ENCODE data around the gene CYP2J2.
"Not testable (repeated sequence)": the region's sequence is repeated elsewhere in the genome, so short reads cannot be mapped to it uniquely, and the experiment has no call there.

CYP2J2 gene, protein sequence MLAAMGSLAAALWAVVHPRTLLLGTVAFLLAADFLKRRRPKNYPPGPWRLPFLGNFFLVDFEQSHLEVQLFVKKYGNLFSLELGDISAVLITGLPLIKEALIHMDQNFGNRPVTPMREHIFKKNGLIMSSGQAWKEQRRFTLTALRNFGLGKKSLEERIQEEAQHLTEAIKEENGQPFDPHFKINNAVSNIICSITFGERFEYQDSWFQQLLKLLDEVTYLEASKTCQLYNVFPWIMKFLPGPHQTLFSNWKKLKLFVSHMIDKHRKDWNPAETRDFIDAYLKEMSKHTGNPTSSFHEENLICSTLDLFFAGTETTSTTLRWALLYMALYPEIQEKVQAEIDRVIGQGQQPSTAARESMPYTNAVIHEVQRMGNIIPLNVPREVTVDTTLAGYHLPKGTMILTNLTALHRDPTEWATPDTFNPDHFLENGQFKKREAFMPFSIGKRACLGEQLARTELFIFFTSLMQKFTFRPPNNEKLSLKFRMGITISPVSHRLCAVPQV

DNA sequence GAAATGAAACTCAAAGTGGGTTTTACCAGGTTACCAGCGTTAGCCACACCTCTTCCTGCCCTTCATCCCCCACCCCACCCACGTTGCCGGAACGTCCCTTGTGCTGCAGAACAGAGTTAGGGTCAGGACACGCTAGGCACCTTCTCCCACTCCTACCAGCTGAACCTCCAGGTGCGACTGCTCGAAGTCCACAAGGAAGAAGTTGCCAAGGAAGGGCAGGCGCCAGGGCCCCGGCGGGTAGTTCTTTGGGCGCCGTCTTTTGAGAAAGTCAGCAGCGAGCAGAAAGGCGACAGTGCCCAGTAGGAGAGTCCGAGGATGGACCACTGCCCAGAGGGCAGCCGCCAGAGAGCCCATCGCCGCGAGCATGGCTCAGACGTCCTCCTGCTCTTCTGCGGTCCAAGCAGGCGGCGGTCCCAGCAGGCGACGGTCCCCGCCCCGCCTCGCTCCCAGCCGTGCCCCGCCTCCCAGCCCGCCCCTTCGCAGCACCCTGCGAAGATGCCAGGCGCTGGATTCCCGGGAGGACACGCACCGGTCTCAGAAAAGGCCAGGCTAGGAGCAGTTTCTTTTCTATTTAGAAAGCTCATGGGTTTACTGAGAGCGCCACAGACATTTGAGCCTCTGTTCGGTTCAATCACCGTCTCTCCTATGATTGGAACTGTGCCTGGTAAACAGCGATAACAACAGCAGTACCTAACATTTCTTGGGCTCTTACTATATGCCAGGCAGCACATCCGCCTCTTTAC lies at the start of gene CYP2J2:
Gene CYP2J2, minus strand, starts transcription at position 393 of the 743 bp plus-strand sequence. Its CDS starts 27 bp downstream, at position 366.
- DNase-seq (ENCODE audit: low read depth in 2 of 2) = peak; percentile 14 to 41

DNA sequence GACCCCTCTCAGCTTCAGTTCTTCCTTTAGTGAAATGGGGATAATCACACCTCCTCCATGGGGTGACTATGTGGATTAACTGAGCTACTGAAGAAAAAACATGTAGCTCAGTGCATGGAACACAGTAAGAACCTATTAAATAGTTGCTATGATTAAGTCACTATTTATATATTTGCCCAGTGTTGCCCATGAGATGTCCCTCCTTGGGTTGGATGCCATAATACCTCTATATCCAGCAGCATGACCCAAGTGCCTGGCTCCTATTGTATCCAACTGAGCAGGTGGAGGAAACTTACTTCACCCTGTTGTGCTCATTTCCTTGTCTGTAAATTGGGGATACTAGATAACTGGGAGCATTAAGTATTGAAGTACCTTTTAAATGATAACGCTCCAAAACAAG lies 47.1 kb upstream of the CYP2J2 start:
- no peak for DNase-seq (ENCODE audit: low read depth in 2 of 2)

DNA sequence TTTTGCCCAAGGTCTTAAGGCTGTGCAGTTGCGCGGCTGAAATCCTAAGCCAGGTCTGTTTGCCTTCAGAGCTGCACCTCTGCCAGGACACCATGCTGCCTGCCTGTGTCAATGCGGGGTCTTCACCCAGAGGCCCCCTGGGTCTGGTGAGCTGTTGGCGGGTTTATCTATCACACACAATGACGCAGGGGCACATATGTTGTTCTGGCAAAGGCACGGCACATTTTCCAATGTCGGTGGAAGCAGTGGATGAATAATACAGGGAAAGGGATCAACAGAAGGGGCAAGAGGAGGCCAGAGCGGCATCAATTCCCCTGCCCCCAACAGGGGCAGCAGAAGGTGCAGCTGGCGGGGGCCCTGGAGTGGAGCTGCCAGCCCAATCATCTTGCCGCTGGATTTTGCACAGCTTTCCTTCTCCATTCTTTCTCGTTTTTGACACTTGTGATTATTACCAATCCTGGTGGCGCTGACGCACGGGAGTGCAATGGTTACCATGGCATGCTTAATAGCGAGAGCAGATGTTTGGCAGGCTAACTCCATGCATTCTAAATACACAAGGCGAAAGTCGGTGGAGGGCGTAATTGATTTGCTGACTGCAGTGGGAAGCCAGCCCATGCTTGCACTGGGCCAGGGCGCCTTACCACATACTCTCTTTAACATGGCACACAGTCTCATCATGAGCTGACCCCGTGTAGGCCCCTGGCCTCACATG lies 45.8 kb upstream of the CYP2J2 start:
- no peak for DNase-seq (ENCODE audit: low read depth in 2 of 2)

DNA sequence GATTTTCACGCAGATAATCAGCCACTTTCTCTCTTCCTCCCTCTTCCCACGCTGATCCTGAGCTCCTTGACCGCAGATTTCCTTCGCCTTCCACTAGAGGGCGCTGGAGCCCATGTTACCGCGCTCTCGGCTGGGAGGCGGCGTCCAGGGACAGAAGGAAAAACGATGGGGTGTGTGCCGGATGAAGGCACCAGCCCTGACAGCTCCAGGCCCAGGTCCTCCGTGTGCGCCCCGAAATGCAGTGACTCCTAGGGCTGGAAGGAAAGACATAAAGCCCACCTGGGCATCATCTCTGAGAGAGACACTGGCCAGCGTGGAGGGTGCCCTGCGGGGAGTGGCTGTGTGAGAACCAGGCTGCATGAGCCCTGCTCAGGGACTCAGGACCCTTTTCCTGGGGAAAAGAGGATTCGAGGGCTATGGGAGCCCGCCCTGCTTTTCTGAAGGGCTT lies 44.9 kb upstream of the CYP2J2 start:
- DNase-seq (ENCODE audit: low read depth in 2 of 2) = peak; percentile 27 to 32

DNA sequence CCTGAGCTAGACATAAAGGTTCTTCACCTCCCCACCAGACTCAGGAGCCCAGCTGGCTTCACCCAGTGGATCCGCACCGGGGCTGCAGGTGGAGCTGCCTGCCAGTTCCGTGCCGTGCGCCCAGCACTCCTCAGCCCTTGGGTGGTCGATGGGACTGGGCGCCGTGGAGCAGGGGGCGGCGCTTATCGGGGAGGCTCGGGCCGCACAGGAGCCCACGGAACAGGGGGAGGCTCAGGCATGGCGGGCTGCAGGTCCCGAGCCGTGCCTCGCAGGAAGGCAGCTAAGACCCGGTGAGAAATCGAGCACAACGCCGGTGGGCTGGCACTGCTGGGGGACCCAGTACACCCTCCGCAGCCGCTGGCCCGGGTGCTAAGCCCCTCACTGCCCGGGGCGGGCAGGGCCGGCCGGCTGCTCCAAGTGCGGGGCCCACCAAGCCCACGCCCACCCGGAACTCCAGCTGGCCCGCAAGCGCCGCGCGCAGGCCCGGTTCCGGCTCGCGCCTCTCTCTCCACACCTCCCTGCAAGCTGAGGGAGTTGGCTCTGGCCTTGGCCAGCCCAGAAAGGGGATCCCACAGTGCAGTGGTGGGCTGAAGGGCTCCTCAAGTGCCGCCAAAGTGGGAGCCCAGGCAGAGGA lies 43.1 kb upstream of the CYP2J2 start:
- DNase-seq (ENCODE audit: low read depth in 2 of 2) = not testable (repeated sequence)

DNA sequence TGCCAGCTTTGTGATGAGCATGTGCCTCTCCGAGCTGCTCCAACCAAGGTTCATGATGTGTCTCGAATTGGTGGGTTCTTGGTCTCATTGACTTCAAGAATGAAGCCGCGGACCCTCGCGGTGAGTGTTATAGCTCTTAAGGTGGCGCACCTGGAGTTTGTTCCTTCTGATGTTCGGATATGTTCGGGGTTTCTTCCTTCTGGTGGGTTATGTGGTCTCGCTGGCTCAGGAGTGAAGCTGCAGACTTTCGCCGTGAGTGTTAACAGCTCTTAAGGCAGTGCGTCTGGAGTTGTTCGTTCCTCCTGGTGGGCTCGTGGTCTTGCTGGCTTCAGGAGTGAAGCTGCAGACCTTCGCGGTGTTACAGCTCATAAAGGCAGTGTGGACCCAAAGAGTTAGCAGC lies 42.2 kb upstream of the CYP2J2 start:
- not testable (repeated sequence) for DNase-seq (ENCODE audit: low read depth in 2 of 2)

DNA sequence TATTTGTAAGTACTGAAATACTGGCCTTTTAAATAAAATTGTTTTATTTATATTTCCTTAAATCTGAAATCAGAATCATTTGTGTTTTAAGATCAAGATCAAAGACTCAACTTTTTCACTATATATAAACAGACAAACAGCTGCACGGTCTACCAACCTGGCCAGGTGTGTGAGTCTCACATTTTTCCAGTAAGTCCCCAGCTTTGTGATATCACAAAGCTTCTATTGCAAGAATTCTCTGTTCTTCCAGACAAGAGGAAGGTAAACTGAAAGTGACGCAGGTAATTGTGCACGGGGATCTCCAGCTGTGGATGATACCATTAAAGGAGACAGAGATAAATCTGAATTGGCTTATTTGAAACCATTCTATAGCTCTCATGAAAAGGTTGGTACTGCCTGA lies 41.2 kb upstream of the CYP2J2 start:
- DNase-seq (ENCODE audit: low read depth in 2 of 2) = no peak

DNA sequence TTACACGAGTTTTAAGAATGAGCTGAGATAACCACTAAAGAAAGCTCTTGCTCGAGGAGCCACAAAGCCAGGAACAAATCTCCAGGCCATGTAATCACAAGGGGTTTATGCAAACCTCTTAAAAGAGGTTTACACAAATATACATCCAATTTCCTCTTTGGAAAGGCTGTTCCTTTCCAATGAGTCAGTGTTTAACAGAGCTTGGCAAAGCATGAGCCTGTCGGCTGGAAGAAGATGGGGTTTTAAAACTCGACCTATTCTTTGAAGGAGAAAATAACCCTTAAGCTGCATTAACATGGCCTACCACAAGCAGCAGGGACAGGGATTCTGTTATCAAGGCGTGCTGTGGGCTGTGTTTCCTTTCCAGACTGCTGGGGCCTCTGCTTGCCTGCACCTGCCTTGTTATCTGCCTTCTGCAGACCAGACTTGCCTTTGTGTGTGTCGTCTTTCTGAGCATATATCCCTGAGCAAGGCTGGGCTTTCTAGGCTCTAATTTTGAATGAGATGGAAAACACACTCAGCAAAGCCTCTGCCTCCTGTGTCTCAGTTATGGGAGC lies 40.6 kb upstream of the CYP2J2 start:
- no peak for DNase-seq (ENCODE audit: low read depth in 2 of 2)

DNA sequence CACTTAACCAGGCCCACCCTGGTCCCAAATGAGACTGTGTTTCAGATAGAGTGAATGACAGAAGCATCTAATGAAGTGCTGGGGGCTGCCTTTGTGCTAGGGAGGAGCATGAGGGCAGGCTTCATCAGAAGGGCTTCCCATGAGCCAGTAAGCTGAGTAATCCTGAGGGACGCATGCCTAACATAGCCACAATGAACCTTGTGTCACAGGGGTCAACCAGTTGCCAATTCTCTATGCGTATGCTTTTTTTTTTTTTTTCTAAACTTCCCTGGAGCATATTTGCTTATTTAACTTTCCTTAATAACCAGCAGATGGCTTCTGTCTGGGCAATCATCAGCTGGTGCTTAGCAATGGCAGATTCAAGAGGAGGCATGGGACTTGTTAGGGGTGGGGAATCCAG lies 25.5 kb upstream of the CYP2J2 start:
- DNase-seq (ENCODE audit: low read depth in 2 of 2) = no peak

DNA sequence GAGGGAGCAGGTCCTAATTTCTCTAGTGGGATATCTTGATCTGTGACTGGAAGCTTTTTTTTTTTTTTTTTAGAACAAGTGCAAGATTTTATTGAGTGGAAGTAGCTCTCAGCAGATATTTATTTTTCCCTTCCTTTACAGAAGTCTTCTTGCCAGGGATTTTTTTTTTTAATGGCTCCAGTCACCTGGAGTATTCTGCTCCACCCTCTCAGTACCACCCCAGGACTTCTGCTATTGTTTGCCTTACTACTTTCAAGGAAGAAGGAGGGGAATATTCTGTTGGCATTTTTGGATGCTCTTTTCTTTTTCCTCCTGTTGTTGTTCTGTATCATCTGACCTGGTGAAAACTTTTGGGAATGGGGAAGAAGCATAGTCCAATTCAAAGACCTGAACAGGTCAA lies 23.1 kb upstream of the CYP2J2 start:
- DNase-seq (ENCODE audit: low read depth in 2 of 2) = no peak

DNA sequence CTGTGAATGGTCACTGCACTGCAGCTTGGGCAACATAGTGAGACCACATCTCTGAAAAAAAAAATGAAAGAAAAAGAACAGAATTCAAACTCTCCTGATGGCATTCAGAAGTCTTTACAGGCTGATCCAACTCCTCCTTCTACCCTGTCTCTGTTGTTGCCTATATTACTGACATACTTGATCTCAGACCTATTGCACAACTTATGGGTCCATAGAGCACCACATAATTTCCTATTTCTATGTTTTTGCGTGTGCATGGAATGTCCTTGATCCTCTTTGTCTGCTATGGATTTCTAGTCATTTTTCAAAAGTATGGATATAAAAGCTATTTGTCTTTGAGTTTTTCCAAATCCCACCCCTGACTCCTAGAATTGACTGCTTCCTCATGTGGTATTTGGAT lies 22.4 kb upstream of the CYP2J2 start:
- DNase-seq (ENCODE audit: low read depth in 2 of 2) = no peak

DNA sequence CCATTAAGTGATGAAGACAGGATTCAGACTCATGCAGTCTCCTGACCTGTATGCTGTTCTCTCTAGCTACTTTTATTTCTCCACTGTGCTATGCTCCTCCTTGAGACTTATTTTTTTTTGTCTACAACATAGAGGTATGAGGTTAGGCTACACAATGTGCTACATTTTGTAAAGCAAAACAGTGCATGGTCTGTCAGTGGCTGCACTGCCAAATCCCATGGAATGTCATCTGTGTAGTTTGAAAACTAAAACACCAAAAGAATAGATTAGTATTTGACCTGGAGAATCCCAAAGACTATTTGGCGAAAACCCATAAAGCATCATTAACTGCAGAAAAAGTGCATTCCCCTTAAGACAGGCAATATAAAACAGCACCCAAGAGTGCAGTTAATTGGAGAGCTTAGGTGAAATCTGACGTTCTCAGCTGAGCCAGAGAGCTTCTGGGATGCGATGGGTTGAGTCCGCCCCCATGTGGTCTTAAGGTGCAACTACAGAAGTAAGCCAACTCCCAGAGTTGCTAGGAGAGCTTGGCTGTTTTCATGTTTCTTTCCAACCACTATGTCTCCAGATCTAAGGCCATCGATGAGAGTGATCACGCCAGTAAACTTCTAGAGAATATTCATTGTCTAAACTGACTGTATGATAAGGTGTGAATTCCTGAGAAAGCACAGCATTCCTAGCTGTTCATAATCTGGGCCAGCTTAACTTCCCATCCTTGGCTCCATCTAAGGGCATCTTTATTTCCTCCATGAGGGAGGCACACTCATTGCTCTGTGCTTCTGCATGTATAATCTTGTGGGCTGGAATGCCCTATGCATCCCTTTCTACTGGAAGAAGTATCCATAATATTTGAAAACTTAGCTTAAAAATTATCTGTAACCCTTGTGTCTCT lies 20.7 kb upstream of the CYP2J2 start:
- DNase-seq (ENCODE audit: low read depth in 2 of 2) = peak; percentile 11 to 43

DNA sequence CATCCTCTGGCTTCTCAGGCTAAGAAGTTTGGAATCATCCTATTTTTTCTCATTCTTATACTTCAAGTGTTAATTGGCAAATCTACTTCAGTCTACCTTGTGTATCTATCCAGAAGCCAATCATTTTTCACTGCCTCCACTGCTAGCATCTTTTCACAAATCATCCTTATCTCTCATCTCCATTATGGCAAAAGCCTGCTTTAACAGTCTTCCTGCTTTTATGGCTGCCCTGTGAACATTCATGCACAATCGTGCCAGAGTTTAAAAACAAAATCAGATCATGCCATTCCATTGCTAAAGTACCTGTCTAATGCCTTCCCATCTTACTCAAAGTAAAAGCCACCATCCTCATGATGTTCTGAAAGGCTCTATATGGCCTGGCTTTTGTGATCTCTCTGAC lies 19.2 kb upstream of the CYP2J2 start:
- DNase-seq (ENCODE audit: low read depth in 2 of 2) = no peak

DNA sequence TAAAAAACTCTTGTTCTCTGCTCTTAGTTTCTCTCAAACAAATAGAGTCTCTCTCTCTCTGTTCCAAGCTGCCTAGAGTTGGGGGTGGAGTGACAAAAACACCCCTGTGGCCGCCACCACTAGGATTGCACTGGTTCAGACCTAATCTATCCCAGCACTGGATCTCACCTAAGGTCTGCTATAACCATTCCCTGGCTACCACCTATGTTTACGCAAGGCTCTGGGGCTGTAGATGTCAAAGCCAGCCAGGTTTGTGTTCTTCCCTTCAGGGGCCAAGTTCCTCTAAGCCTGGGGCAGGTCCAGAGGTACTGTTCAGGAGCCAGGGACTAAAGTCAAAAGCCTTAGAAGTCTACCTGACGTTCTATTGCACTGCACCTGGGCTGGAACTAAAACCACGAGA lies 12.8 kb upstream of the CYP2J2 start:
- no peak for DNase-seq (ENCODE audit: low read depth in 2 of 2)

DNA sequence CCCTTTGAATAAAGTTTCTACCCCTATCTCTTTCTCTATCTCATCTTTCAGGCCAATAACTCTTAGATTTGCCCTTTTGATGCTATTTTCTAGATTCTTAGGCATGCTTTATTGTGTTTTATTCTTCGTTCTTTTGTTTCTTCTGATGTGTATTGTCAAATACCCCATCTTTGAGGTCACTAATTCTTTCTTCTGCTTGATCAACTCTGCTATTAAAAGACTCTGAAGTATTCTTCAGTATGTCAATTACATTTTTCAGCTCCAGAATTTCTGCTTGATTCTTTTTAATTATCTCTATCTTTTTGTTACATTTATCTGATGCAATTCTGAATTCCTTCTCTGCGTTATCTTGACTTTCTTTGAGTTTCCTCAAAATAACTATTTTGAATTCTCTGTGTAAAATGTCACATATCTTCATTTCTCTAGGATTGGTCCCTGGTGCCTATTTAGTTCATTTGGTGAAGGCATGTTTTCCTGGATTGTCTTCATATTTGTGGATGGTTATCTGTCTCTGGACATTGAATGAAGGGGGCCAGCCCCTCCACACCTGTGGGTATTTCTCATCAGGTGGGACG lies 11.2 kb upstream of the CYP2J2 start:
- DNase-seq (ENCODE audit: low read depth in 2 of 2) = no peak

DNA sequence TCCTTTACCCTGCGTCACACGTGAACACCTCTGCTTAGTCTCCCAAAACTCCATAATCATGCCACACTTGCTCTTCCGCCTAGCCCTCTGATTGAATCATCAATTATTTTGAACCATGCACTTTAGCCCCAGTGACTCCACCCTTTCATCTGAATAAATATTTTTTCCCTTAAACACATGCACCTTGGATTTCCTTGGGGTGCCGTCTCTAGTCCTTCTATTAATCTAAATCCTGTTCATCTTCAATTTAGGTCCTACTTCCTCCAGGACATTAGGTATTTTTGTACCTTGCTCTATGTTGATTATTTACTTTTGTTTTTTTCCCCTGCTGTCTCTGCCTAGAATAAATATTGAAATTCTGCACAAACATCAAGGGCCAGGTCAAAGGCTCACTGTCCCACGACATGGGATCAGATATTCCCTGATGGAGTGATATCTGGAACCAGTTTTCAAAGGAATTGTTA lies 9.8 kb upstream of the CYP2J2 start:
- no peak for DNase-seq (ENCODE audit: low read depth in 2 of 2)

DNA sequence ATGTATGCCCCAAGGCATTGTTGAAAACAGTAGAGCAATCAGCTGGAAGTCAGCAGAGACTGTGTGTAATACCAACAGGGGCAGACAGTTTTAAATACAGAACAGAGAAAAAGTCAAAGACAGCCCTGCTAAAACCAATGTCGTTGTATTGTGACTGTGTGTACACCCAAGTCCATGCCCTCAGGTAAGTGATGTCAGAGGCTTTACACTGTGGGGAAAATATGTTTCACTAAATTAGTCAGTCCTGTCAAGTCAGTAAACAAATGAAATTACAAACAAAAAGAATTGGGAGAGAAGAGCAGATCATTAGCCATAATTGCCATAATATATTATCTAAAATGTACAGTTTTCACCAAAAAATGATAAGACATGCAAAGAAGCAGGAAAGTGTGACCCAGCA lies 2.4 kb upstream of the CYP2J2 start:
- DNase-seq (ENCODE audit: low read depth in 2 of 2) = no peak

DNA sequence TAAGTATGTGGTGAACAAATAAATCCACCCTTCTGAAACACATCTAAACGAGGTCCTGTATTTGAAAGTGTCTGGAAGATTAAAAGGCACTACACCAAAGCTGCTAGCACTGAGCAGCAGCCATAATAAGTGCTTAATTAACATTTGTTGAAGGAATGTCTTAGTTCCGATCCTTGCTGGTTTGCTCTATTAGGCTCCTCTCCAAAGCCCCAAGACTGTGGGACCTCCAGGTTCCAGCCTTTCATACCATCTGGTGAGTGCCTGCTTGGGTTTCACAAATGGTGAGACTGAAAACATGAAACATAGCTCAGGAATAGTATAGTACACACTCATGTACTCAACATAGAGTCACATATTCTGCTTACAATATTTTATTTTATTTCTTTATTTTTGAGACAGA lies 640 bp upstream of the CYP2J2 start:
- DNase-seq (ENCODE audit: low read depth in 2 of 2) = no peak

DNA sequence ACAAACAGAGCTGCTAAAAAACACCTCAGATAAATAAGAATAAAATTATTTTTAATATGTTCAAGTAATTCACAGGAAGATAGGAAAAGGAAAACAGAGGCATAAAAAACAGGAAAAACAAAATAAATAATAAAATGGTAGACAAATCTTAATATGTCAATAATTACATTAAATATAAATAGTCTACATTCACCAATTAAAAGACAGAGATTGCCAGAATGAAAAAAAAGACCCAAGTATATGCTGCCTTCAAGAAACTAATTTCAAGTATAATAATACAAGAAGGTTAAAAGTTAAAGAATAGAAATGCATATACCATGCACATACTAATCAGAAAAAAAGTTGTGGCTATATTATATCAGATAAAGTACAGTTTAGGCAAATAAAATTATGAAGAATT lies 1.9 kb downstream of the CYP2J2 start:
- no peak for DNase-seq (ENCODE audit: low read depth in 2 of 2)

Measured in stimulated activated CD4-positive, alpha-beta T cell treated with anti-CD3 and anti-CD28 coated beads, Interleukin-1b, Interleukin-23, amount 100 ng/mL, for 4 hours (primary cell).